Stimulated activated CD4-positive, alpha-beta T cell treated with anti-CD3 and anti-CD28 coated beads, TNF-alpha, amount 100 ng/mL, for 48 hours (primary cell): ENCODE measurements around the gene HMCN1.

ENCODE experiments used
- DNase-seq, 3 donors: peaks; one replicate each; pipeline ENCODE4 v3.0.0-alpha.2; 2020; ENCODE audit warnings: low read depth in 3 of 3

Gene HMCN1

GRCh38 chr1:185911978-185912377 lies 177.8 kb downstream of the HMCN1 start:
- no peak for DNase-seq

GRCh38 chr1:185912504-185912903 lies 178.3 kb downstream of the HMCN1 start:
- no peak for DNase-seq

- DNase-seq, result no peak
These were observed 179.9 kb downstream of the HMCN1 start for GRCh38 chr1:185914089-185914488.

GRCh38 chr1:185916861-185917260 lies 182.7 kb downstream of the HMCN1 start:
- no peak for DNase-seq

- DNase-seq, result no peak
These were observed 183.5 kb downstream of the HMCN1 start for GRCh38 chr1:185917646-185918045.

- no peak for DNase-seq
These were observed 186.4 kb downstream of the HMCN1 start for GRCh38 chr1:185920602-185921001.

GRCh38 chr1:185921636-185922035 lies 187.4 kb downstream of the HMCN1 start:
- no peak for DNase-seq

- DNase-seq, result no peak
These were observed 192.4 kb downstream of the HMCN1 start for GRCh38 chr1:185926588-185926987.

GRCh38 chr1:185929776-185930175 lies 195.6 kb downstream of the HMCN1 start:
- no peak for DNase-seq

GRCh38 chr1:185931438-185931837 lies 197.2 kb downstream of the HMCN1 start:
- no peak for DNase-seq

- DNase-seq, result no peak
These were observed 199.4 kb downstream of the HMCN1 start for GRCh38 chr1:185933580-185933979.

GRCh38 chr1:185934476-185935189 lies 200.4 kb downstream of the HMCN1 start:
- no peak for DNase-seq

GRCh38 chr1:185935360-185935759 lies 201.2 kb downstream of the HMCN1 start:
- no peak for DNase-seq

- DNase-seq, result no peak
These were observed 202.4 kb downstream of the HMCN1 start for GRCh38 chr1:185936641-185937040.

GRCh38 chr1:185938396-185938795 lies 204.2 kb downstream of the HMCN1 start:
- DNase-seq, result no peak

GRCh38 chr1:185939142-185939541 lies 205.0 kb downstream of the HMCN1 start:
- DNase-seq, result no peak

GRCh38 chr1:185942961-185943360 lies 208.8 kb downstream of the HMCN1 start:
- no peak for DNase-seq

GRCh38 chr1:185956881-185957280 lies 222.7 kb downstream of the HMCN1 start:
- no peak for DNase-seq

GRCh38 chr1:185957441-185958363 lies 223.5 kb downstream of the HMCN1 start:
- no peak for DNase-seq

- DNase-seq, result no peak
These were observed 226.5 kb downstream of the HMCN1 start for GRCh38 chr1:185960422-185961321.

- DNase-seq, result no peak
These were observed 227.5 kb downstream of the HMCN1 start for GRCh38 chr1:185961664-185962063.

- DNase-seq, result no peak
These were observed 230.8 kb downstream of the HMCN1 start for GRCh38 chr1:185964946-185965345.
